T1000 (cell line): Measurements from ENCODE around the gene DDX51.
"Not testable (repeated sequence)": the region's sequence is repeated elsewhere in the genome, so short reads cannot be mapped to it uniquely, and the experiment has no call there.

ENCODE experiments used
- DNase-seq: peaks from one replicate; lab custom pipeline; 2025; ENCODE audit warnings: mixed read lengths; lab: John Stamatoyannopoulos, UW

DDX51 gene

GRCh38 chr12:132116709-132117557 is 27.2 kb downstream of the DDX51 start:
- DNase-seq, result no peak

GRCh38 chr12:132115500-132115899 is 28.6 kb downstream of the DDX51 start:
- DNase-seq, result no peak

GRCh38 chr12:132114667-132115066 is 29.5 kb downstream of the DDX51 start:
- no peak for DNase-seq

GRCh38 chr12:132111654-132112304 is 32.3 kb downstream of the DDX51 start:
- no peak for DNase-seq

GRCh38 chr12:132110677-132111076 is 33.4 kb downstream of the DDX51 start:
- DNase-seq, result no peak

- DNase-seq, result no peak
Observed at GRCh38 chr12:132109741-132110140, 34.4 kb downstream of the DDX51 start.

- DNase-seq, result no peak
Observed at GRCh38 chr12:132108211-132108832, 35.8 kb downstream of the DDX51 start.

GRCh38 chr12:132106921-132107320 is 37.2 kb downstream of the DDX51 start:
- DNase-seq, result no peak

GRCh38 chr12:132105467-132105866 is 38.7 kb downstream of the DDX51 start:
- no peak for DNase-seq

- DNase-seq, result no peak
Observed at GRCh38 chr12:132103542-132104308, 40.4 kb downstream of the DDX51 start.

GRCh38 chr12:132103072-132103471 is 41.0 kb downstream of the DDX51 start:
- not testable (repeated sequence) for DNase-seq

- no peak for DNase-seq
Observed at GRCh38 chr12:132102297-132102696, 41.8 kb downstream of the DDX51 start.

- no peak for DNase-seq
Observed at GRCh38 chr12:132100306-132101065, 43.6 kb downstream of the DDX51 start.

GRCh38 chr12:132099739-132100138 is 44.4 kb downstream of the DDX51 start:
- no peak for DNase-seq

GRCh38 chr12:132095520-132096409 is 48.4 kb downstream of the DDX51 start:
- no peak for DNase-seq

GRCh38 chr12:132094269-132094891 is 49.7 kb downstream of the DDX51 start:
- DNase-seq, result no peak

GRCh38 chr12:132089407-132089910 is 54.7 kb downstream of the DDX51 start:
- no peak for DNase-seq
